ENCODE measurements around the gene LRRC75A. TPM values are rescaled to one million over a fixed set of nuclear protein-coding genes. Genes with fewer than 3 reads are reported as not detected.
A peak's percentile ranks its signal among the peaks of the same experiment; 100 is the strongest.

LRRC75A gene
- total RNA-seq, 1 donor from 2014 or later = 7.3 TPM

GRCh38 chr17:16463358-16464302 is 28.4 kb downstream of the LRRC75A start:
- Mint-ChIP-seq H3K36me3 (ENCODE audit: unreplicated experiment) (no peaks in the 10 kb centered on the region), H3K27me3 (ENCODE audit: unreplicated experiment) (peaks cover 13% of the 10 kb centered on the region), H3K4me1 (ENCODE audit: low read depth, unreplicated experiment) (peaks cover 17% of the 10 kb centered on the region), H3K9me3 (ENCODE audit: unreplicated experiment) (peaks cover 1% of the 10 kb centered on the region), H3K4me3 (ENCODE audit: unreplicated experiment) (peak overlapping the region; percentile 25), H3K27ac (ENCODE audit: unreplicated experiment) (peak overlapping the region; percentile 73)
- DNase-seq = peak; percentile 74
- peak; percentile 24 for TF ChIP-seq CTCF (IDR thresholded peaks at IDR 0.05; ENCODE audit: partially characterized antibody, unreplicated experiment)

GRCh38 chr17:16462070-16462864 is 29.7 kb downstream of the LRRC75A start:
- Mint-ChIP-seq H3K4me3 (ENCODE audit: unreplicated experiment) (peak overlapping the region; percentile 30), H3K27ac (ENCODE audit: unreplicated experiment) (peak overlapping the region; percentile 75), H3K36me3 (ENCODE audit: unreplicated experiment) (no peaks in the 10 kb centered on the region), H3K9me3 (ENCODE audit: unreplicated experiment) (peaks cover 1% of the 10 kb centered on the region), H3K27me3 (ENCODE audit: unreplicated experiment) (peaks cover 14% of the 10 kb centered on the region), H3K4me1 (ENCODE audit: low read depth, unreplicated experiment) (peaks cover 18% of the 10 kb centered on the region)
- TF ChIP-seq CTCF (IDR thresholded peaks at IDR 0.05; ENCODE audit: partially characterized antibody, unreplicated experiment) = no peak
- DNase-seq = no peak

- no peak for TF ChIP-seq CTCF (IDR thresholded peaks at IDR 0.05; ENCODE audit: partially characterized antibody, unreplicated experiment)
- Mint-ChIP-seq H3K4me1 (ENCODE audit: low read depth, unreplicated experiment) (peaks cover 23% of the 10 kb centered on the region), H3K27ac (ENCODE audit: unreplicated experiment) (no peak overlapping the region), H3K4me3 (ENCODE audit: unreplicated experiment) (no peak overlapping the region), H3K36me3 (ENCODE audit: unreplicated experiment) (no peaks in the 10 kb centered on the region), H3K9me3 (ENCODE audit: unreplicated experiment) (peaks cover 1% of the 10 kb centered on the region), H3K27me3 (ENCODE audit: unreplicated experiment) (peaks cover 17% of the 10 kb centered on the region)
- no peak for DNase-seq
Observed at GRCh38 chr17:16461606-16461866, 30.5 kb downstream of the LRRC75A start.

GRCh38 chr17:16460796-16461605 is 31.0 kb downstream of the LRRC75A start:
- peaks cover 23% of the 10 kb centered on the region for H3K4me1 Mint-ChIP-seq (ENCODE audit: low read depth, unreplicated experiment)
- no peak overlapping the region for H3K27ac Mint-ChIP-seq (ENCODE audit: unreplicated experiment)
- H3K36me3 Mint-ChIP-seq (ENCODE audit: unreplicated experiment) = no peaks in the 10 kb centered on the region
- H3K9me3 Mint-ChIP-seq (ENCODE audit: unreplicated experiment) = peaks cover 1% of the 10 kb centered on the region
- H3K4me3 Mint-ChIP-seq (ENCODE audit: unreplicated experiment) = no peak overlapping the region
- H3K27me3 Mint-ChIP-seq (ENCODE audit: unreplicated experiment) = peaks cover 16% of the 10 kb centered on the region
- DNase-seq = no peak
- no peak for TF ChIP-seq CTCF (IDR thresholded peaks at IDR 0.05; ENCODE audit: partially characterized antibody, unreplicated experiment)
